ENCODE measurements around the gene MDM2.
"Not testable (repeated sequence)": the region's sequence is repeated elsewhere in the genome, so short reads cannot be mapped to it uniquely, and the experiment has no call there.

Gene MDM2

DNA sequence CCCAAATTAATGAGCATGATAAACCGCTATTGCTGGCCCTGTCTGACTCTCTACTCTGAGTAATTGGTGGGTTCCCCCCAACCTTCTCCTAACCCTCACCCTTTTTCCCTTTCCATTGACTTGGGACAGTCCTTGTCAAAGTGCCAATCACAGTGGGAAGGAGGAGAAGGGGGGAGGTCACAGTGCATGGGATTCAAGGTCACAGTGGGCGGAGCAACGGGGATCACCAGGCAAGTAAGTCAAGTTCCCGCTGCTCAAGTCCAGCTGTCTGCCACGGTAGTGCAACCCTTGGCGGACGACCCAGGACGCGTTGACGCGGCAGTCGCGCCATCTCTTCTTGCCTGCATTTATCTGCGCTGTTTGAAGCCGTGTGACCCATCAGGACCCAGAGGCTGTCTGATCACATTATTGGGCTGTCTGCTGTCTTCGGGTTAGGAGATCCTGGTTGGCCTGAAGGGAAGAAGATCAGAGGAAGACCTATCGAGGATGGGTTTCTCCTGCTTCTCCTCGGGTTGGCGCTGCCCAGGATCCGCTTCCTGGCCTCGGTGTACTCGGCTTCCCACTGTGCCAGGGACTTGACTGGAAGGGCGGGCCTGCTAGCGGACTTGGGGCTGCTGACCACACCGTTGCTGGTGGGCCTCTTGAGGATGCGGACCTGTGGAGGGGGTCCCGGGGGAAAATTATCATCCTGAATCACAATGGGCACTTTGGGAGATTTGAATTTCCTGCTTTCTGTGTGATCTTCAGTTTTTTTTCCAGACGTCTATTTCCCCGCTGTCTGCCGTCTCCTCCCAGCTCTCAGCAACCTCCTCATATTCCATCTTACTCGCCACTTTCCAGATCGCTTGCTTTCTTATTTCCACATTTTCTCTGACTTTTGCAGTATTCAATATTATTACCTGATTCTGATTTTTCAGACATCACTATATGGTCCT is 3.1 kb upstream of the MDM2 start:
- in situ Hi-C loops (cut with MboI; ENCODE audit: low sequenced_read_pairs) = no loop called here

- in situ Hi-C loops (cut with MboI; ENCODE audit: low sequenced_read_pairs) = no loop called here
These were observed 2.3 kb upstream of the MDM2 start for GRCh38 chr12:68805592-68806120.

DNA sequence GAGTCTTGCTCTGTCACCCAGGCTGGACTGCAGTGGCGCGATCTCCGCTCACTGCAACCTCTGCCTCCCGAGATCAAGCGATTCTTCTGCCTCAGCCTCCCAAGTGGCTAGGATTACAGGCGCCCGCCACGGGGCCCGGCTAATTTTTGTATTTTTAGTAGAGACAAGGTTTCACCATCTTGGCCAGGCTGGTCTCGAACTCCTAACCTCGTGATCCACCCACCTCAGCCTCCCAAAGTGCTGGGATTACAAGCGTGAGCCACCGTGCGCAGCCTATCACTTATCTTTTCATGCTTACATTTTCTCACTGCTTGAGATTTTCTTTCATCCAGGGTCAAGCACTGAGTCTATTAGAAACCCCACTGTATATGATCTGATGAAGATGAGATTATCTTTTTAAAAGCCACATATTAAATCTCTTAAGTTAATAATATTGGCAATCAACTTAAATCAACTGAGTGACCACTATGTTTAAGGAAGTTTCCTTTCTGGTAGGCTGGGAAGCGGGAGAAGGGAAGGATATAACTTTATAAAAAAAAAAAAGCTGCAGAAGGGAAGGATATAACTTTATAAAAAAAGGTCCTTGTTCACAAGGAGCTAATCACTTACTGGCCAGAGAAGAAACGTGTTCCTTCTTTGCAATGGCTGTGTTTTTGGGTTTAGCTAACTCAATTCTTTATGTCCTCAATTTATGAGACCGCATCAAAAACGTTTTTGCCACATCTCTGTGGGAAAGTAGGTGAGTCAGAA is 1.3 kb upstream of the MDM2 start:
- in situ Hi-C loops (cut with MboI; ENCODE audit: low sequenced_read_pairs) = no loop called here

- in situ Hi-C loops (cut with MboI; ENCODE audit: low sequenced_read_pairs) = not testable (repeated sequence)
These were observed 752 bp upstream of the MDM2 start for GRCh38 chr12:68807274-68807575.

GRCh38 chr12:68808388-68809189 is 612 bp downstream of the MDM2 start:
- in situ Hi-C loops (cut with MboI; ENCODE audit: low sequenced_read_pairs) = no loop called here

DNA sequence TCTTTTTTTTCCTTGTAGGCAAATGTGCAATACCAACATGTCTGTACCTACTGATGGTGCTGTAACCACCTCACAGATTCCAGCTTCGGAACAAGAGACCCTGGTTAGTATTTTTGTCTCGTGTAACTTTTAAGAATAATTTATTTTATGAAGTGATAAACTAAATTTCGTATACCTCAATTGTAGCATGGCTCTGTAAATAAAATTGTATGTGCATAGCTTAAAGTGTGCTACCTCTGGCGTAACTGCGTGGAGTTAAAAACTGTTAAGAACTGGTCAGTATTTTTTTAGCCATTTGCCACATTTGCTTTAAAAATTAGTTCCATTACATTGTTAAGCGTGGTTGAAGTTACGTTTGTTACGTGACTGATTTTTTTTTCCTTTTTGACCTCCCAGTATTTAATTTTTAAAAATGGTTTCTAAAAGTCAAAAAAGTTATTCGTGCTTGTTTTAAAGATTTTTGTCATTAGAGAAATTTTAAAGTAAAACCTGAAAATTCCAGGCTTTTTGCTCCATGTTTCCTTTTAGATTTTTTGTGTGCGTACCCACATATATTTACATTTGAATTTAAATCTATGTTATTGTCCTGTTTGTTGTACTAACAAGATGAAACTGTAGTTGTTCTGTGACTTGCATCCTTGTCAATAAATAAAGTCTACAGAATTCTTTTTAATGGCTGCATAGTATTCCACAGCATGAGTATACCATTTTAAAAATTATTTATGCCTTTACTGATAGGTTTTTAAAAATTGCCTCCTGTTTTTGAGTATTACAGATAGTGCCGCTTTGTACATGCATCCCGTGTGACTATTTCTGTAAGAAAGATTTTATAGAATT is 1.4 kb downstream of the MDM2 start:
- in situ Hi-C loops (cut with MboI; ENCODE audit: low sequenced_read_pairs) = no loop called here

DNA sequence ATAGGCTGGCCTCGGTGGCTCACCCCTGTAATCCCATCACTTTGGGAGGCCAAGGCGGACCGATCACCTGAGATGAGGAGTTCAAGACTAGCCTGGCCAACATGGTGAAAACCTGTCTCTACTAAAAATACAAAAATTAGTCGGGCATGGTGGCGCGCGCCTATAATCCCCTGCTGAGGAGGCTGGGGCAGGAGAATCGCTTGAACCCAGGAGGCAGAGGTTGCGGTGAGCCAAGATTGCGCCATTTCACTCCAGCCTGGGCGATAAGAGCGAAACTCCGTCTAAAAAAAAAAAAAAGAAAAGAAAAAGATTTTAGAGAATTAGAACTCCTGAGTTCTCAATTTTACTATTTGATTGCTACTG is 2.0 kb downstream of the MDM2 start:
- in situ Hi-C loops (cut with MboI; ENCODE audit: low sequenced_read_pairs) = not testable (repeated sequence)

- in situ Hi-C loops (cut with MboI; ENCODE audit: low sequenced_read_pairs) = not testable (repeated sequence)
These were observed 3.6 kb downstream of the MDM2 start for GRCh38 chr12:68811573-68811972.

GRCh38 chr12:68812553-68813241 is 4.7 kb downstream of the MDM2 start:
- in situ Hi-C loops (cut with MboI; ENCODE audit: low sequenced_read_pairs) = no loop called here

DNA sequence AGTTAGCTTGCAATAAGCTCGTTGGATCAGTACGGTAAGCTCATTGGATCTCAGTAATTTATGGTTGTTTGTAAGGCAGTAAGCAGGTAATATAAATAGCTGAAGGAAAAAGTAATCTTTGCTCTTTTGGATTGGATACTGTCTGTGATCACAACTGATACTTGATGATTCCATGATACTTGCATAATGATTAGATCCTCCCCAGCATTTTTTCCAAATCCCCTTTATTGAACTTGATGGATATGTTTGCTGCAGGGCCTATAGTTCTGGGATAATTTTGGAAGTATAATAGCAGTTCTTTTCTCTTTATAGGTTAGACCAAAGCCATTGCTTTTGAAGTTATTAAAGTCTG is 5.2 kb downstream of the MDM2 start:
- in situ Hi-C loops (cut with MboI; ENCODE audit: low sequenced_read_pairs) = no loop called here

DNA sequence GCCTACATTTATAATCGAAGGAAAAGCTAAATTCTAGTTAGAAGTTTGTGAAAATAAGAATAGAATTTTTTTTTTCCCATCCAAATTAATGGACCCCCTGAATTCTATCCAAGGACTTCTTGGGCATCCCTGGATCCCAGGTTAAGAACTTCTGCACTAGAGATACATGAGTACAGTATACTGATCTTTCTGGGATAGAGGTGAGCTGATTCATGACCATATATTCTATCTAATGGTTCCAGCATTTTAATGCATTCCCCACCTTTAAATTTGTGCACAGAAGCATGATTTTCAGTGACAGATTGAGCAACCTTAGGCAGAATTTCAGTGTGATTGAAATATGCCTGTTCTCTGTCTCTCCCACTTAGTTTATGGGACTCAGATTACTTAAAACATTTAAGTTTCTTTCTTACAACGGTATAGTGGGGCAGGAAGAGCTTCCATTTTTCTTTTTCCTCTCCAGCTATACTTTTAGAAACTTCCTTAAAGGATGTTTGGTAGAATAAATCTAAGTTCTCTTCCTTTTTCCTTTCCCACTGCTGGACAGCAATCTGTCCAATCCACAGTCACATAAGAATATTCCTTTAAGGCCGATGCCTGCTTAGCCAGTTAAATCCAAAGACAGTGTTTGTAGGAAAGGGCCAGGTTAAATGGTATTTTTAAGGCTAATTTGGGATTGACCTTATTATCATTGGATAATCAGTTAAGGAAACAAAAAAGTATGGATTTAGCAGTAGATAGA is 6.7 kb downstream of the MDM2 start:
- in situ Hi-C loops (cut with MboI; ENCODE audit: low sequenced_read_pairs) = no loop called here

DNA sequence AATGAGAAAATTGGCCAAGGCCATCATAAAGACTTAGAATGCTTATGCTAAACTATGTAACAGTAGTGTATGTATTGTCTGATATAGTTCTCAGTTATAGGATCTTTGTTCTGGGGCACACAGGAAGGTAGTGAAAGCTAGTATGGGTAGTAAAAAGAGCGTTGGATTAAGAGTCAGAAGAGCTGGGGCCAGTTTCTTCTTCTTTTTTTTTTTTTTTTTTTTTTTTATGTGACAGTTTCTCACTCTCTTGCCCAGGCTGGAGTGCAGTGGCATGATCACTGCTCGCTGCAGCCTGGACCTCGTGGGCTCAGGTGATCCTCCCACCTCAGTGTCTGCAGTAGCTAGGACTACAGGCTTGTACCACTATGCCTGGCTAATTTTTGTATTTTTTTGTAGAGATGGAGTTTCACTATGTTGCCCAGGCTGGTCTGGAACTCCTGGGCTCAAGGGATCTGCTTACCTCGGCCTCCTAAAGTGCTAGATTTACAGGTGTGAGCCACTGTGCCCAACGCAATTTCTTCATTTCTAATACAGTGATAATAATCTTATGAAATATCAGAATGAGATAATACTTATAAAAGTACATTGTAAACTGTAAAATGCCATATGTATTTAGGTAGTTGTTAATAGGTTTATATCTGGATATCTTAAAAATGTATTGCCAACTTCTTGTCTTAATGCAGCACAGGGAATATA is 7.4 kb downstream of the MDM2 start:
- in situ Hi-C loops (cut with MboI; ENCODE audit: low sequenced_read_pairs) = no loop called here

- in situ Hi-C loops (cut with MboI; ENCODE audit: low sequenced_read_pairs) = no loop called here
These were observed 8.2 kb downstream of the MDM2 start for GRCh38 chr12:68815928-68816800.

GRCh38 chr12:68819481-68819880 is 11.5 kb downstream of the MDM2 start:
- in situ Hi-C loops (cut with MboI; ENCODE audit: low sequenced_read_pairs) = not testable (repeated sequence)

GRCh38 chr12:68821357-68822188 is 13.6 kb downstream of the MDM2 start:
- in situ Hi-C loops (cut with MboI; ENCODE audit: low sequenced_read_pairs) = no loop called here

- in situ Hi-C loops (cut with MboI; ENCODE audit: low sequenced_read_pairs) = no loop called here
These were observed 15.7 kb downstream of the MDM2 start for GRCh38 chr12:68823696-68824095.

GRCh38 chr12:68824131-68824530 is 16.2 kb downstream of the MDM2 start:
- in situ Hi-C loops (cut with MboI; ENCODE audit: low sequenced_read_pairs) = no loop called here
